Measurements from ENCODE around the gene KIRREL3. TPM values are rescaled to one million over a fixed set of nuclear protein-coding genes. Genes with fewer than 3 reads are reported as not detected.

The KIRREL3 gene
- total and polyA plus RNA-seq, 2 of the 8 experiments (the other 6 are each of a cell fraction or from before 2014, with no cell fraction given), result 0.29 to 0.32 TPM

- TF ChIP-seq SP2 (IDR thresholded peaks at IDR 0.05; ENCODE audit: low read length) (no peak), POLR2A (IDR thresholded peaks at IDR 0.05; ENCODE audit: control extremely low read depth in 1 of 2, low read depth in 2 of 2, low read length in 2 of 2) (no peak), BCL11A (IDR thresholded peaks at IDR 0.05; ENCODE audit: low read depth in 2 of 2, low read length in 2 of 2) (no peak), MAFK (IDR thresholded peaks at IDR 0.05; ENCODE audit: low read depth, low read length) (no peak)
Measured at GRCh38 chr11:126834149-126834548, 166.4 kb downstream of the KIRREL3 start (continued).

Data from H1 (cell line).